GM12864 (cell line): ENCODE data around the gene CEP170.

Experiments used
- DNase-seq: peaks from one replicate; pipeline ENCODE4 v3.0.0-alpha.2; 2011; ENCODE audit warnings: low read depth
- H3K4me3 ChIP-seq: 2 replicates; pipeline ENCODE4 v1.5.1; 2011; ENCODE audit warnings: mild to moderate bottlenecking, low read depth, low read length, control low read depth
- TF ChIP-seq, protein P1 (sequence below): IDR thresholded peaks from 2 replicates; pipeline ENCODE4 v1.5.1; 2011; ENCODE audit warnings: low read depth, mild to moderate bottlenecking, moderate library complexity, low read length, control low read depth, inconsistent platforms; ENCODE audit errors: missing control alignments

CEP170 gene

DNA sequence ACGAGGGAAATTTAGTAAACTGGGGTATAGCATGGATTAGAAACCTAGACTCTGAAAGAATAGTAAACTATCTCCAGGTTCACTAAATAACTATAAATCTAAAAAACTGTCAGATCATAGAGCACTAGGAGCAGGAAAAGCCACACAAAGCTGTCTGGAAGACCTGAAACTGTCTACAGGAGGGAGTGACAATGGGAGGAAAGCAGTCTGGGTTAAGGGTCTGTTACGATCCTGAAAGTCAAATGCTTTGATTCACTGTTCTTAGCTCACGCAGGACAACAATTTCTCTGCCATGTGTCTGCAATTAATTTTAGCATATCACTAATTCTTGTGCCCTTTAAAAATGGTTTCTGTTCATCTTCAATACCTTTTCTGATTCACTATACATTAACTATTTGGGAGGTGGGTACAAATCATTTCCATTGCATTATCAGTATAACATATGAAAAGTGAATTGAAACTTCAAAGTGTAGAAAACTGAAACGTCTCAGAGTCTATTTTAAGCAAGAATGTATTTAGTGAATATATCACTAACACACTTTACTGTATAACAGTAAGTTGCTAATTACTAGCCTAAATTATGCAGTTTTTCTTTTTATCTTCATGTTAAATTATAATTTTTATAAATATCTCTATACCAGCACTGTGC lies 18.4 kb downstream of the CEP170 start:
- TF ChIP-seq, protein P1, sequence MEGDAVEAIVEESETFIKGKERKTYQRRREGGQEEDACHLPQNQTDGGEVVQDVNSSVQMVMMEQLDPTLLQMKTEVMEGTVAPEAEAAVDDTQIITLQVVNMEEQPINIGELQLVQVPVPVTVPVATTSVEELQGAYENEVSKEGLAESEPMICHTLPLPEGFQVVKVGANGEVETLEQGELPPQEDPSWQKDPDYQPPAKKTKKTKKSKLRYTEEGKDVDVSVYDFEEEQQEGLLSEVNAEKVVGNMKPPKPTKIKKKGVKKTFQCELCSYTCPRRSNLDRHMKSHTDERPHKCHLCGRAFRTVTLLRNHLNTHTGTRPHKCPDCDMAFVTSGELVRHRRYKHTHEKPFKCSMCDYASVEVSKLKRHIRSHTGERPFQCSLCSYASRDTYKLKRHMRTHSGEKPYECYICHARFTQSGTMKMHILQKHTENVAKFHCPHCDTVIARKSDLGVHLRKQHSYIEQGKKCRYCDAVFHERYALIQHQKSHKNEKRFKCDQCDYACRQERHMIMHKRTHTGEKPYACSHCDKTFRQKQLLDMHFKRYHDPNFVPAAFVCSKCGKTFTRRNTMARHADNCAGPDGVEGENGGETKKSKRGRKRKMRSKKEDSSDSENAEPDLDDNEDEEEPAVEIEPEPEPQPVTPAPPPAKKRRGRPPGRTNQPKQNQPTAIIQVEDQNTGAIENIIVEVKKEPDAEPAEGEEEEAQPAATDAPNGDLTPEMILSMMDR, result no peak
- no peak overlapping the region for H3K4me3 ChIP-seq
- no peak for DNase-seq

DNA sequence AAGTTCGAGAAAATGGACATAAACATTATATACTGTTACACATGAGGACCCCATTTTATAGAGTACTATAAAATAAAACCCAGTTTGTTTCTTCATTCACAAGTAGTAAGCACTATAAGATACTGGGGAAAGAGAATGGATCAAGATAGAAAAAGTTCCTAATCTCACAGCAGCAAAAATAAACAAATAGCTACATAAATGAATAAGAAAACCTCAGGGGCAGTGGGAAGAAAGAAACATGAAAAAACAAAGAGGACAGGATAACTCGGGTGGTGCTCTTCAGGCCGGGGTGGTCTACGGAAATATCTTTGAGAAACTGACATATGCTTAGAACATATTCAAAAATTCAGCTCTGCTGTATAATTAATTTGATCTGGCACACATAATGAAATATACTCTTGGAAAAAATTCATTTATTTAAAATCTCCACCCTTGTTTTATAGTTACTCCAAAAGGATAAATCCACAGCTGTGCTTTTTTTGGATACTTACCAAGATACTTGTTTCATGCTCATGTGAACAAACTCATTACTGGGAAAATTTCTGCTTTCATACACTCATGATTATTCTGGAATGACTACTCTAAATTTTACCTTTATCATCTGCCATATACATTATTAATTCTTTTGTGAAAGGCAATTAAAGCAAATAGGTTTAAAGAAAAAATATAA lies 20.0 kb downstream of the CEP170 start:
- H3K4me3 ChIP-seq, result no peak overlapping the region
- TF ChIP-seq, protein P1, result no peak
- no peak for DNase-seq

- TF ChIP-seq, protein P1, result no peak
- DNase-seq, result no peak
Observed at GRCh38 chr1:243233908-243234307, 21.2 kb downstream of the CEP170 start.

DNA sequence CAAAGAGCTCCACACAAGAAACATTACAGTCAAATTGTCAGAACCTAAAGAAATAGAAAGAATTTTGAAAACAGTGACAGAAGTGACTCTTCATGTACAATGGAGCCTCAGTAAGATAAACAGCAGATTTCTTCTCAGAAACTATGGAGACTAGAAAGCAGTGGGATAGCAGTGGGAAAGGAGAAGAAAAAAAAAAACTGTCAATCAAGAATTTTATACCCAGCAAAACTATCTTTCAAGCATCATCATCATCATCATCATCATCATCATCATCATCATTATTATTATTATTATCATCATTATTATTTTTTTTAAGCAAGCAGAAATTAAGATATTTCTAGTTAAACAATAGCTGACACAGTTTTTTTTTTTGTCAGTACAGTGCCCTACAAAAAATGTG lies 24.2 kb downstream of the CEP170 start:
- H3K4me3 ChIP-seq, result no peak overlapping the region
- no peak for DNase-seq
- TF ChIP-seq, protein P1, result no peak

More at GRCh38 chr1:243233908-243234307, 21.2 kb downstream of the CEP170 start:
- no peak overlapping the region for H3K4me3 ChIP-seq

GRCh38 chr1:243229526-243229925 lies 25.6 kb downstream of the CEP170 start:
- no peak for DNase-seq
- no peak overlapping the region for H3K4me3 ChIP-seq
- TF ChIP-seq, protein P1, result no peak

GRCh38 chr1:243227622-243228021 lies 27.5 kb downstream of the CEP170 start:
- DNase-seq, result no peak
- TF ChIP-seq, protein P1, result no peak
- H3K4me3 ChIP-seq, result no peak overlapping the region

DNA sequence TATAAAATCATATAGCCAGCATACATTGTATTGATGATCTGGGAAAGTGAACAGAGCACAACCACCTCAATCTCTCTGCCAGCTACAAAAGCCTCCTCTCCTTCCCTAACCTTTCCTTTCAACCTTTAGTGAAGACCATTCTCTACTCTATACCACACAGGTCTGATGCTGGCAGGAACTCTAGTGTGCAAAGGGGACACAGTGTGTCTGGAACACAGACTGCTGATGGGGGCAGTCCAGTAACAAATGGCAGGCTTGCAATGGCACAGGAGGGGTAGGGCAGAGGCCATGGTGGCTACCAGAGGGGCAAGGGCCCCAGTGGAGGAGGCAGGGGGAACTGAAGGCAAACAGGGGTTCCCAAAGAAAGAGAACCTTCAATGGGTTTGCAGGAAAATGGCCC lies 37.0 kb downstream of the CEP170 start:
- H3K4me3 ChIP-seq, result no peak overlapping the region
- no peak for DNase-seq
- TF ChIP-seq, protein P1, result no peak
